Brain microvascular endothelial cell (primary cell): ENCODE measurements around the gene PPM1G.
A peak's percentile ranks its signal among the peaks of the same experiment; 100 is the strongest.
"Not testable (repeated sequence)": the region's sequence is repeated elsewhere in the genome, so short reads cannot be mapped to it uniquely, and the experiment has no call there.

Experiments used
- DNase-seq: peaks from one replicate; pipeline ENCODE4 v3.0.0-alpha.2; 2020
- H3K27ac ChIP-seq: fragments of 250-450 bp; sonication (Bioruptor Pico); 2 replicates; pipeline ENCODE4 v1.5.1; 2020; ENCODE audit warnings: mild to moderate bottlenecking, moderate library complexity
- H3K27me3 ChIP-seq: fragments of 250-450 bp; sonication (Bioruptor Pico); replicated peaks from 2 replicates; pipeline ENCODE4 v1.5.1; 2020; ENCODE audit warnings: mild to moderate bottlenecking
- H3K36me3 ChIP-seq: fragments of 250-450 bp; sonication (Bioruptor Pico); replicated peaks from 2 replicates; pipeline ENCODE4 v1.5.1; 2020; ENCODE audit warnings: mild to moderate bottlenecking
- H3K4me3 ChIP-seq: 2 replicates; pipeline ENCODE4 v1.5.1; 2011; ENCODE audit warnings: low read depth, mild to moderate bottlenecking, control low read depth, low read length, moderate library complexity
- in situ Hi-C: cut with HindIII; loops from 2 replicates; pipeline ENCODE4 v1.10.0; 2017; ENCODE audit warnings: low sequenced_read_pairs, low pct_ligation_motif_present
- TF ChIP-seq, protein P1 (sequence below): IDR thresholded peaks from 2 replicates; pipeline ENCODE4 v1.5.1; 2011; ENCODE audit warnings: low read depth, mild to moderate bottlenecking, moderate library complexity, low read length, control low read depth, inconsistent platforms; ENCODE audit errors: missing control alignments

The PPM1G gene

DNA sequence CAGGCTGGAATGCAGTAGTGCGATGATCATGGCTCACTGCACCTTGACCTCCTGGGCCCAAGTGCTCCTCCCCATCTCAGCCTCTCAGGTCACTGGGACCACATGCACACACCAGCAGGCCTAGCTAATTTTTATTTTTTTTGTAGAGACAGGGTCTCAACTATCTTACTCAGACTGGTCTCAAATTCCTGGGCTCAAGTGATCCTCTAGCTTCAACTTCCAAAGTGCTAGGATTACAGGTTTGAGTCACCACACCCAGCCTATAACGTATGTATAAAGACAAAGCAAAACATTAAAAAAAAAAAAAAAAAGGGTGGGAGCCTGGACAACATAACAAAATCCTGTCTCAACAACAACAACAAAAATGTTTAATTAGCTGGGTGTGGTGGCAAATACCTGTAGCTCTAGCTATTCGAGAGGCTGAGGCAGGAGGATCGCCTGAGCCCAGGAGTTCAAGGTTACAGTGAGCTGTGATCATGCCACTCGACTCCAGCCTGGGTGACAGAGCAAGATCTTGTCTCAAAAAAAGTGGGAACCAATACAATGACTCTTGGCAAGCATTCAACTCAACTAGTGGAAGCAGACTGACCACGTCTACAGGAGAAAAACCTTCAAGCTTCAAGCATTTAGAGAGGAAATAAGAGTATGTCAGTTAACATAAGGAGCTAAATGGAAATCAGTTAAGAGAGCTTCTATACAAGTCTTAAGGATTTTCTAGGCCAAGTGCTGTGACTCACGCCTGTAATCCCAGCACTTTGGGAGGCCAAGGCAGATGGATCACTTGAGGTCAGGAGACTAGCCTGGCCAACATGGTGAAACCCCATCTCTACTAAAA is 55.4 kb downstream of the PPM1G start:
- Histone ChIP-seq H3K4me3 (no peak overlapping the region), H3K27ac (peak overlapping the region; percentile 3), H3K36me3 (no peaks in the 10 kb centered on the region), H3K27me3 (no peaks in the 10 kb centered on the region)
- TF ChIP-seq, protein P1, sequence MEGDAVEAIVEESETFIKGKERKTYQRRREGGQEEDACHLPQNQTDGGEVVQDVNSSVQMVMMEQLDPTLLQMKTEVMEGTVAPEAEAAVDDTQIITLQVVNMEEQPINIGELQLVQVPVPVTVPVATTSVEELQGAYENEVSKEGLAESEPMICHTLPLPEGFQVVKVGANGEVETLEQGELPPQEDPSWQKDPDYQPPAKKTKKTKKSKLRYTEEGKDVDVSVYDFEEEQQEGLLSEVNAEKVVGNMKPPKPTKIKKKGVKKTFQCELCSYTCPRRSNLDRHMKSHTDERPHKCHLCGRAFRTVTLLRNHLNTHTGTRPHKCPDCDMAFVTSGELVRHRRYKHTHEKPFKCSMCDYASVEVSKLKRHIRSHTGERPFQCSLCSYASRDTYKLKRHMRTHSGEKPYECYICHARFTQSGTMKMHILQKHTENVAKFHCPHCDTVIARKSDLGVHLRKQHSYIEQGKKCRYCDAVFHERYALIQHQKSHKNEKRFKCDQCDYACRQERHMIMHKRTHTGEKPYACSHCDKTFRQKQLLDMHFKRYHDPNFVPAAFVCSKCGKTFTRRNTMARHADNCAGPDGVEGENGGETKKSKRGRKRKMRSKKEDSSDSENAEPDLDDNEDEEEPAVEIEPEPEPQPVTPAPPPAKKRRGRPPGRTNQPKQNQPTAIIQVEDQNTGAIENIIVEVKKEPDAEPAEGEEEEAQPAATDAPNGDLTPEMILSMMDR = no peak
- peak; percentile 19 for DNase-seq
- in situ Hi-C loops = no loop called here

DNA sequence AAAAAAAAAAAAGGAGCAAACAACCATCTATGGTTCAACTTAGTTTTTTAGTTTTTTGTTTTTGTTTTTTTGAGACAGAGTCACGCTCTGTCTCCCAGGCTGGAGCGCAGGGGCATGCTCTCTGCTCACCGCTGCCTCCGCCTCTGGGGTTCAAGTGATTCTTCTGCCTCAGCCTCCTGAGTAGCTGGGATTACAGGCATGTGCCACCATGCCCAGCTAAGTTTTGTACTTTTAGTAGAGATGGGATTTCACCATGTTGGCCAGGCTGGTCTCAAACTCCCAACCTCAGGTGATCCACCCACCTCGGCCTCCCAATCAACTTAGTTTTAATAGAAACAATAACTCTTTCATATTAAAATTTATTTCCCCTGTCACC is 56.0 kb downstream of the PPM1G start:
- in situ Hi-C loops, DNase-seq, H3K27me3 ChIP-seq, H3K4me3 ChIP-seq, H3K36me3 ChIP-seq, H3K27ac ChIP-seq: not testable (repeated sequence)

DNA sequence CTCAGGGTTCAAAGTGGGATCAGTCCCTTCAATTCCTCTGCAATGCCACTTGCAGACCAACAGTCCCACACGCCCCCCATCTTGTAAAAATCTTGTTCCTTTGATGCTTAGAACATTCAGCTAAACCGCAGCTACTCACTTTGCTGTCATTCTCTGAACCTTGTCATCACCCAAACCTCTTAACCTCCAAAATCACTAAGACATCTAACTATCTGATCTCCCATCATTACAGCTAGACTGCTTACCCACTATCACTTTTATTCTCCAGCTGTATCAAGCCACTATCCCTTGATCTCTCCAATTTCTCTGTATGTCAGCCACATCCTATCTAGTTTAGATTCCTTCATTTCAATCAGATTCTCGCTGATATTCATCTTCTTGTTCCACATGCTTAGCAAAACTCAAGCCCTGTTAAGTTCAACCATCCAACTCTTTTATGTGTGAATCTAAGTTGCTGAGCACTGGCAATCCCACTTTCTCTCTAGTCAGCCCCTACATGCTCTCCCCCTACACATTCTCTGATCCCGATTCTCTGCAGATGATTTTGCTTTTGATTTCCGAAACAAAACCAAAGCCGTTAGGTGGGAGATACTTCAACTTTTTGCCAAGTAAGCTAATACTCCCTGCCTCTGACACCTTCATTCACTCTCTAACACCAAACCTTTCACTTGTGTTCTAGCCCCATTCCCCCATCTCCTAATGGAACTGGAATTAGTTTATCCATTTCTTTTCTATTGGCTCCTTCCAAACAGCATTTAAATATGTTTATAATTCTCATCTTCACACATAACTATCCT is 57.4 kb downstream of the PPM1G start:
- no peak for DNase-seq

DNA sequence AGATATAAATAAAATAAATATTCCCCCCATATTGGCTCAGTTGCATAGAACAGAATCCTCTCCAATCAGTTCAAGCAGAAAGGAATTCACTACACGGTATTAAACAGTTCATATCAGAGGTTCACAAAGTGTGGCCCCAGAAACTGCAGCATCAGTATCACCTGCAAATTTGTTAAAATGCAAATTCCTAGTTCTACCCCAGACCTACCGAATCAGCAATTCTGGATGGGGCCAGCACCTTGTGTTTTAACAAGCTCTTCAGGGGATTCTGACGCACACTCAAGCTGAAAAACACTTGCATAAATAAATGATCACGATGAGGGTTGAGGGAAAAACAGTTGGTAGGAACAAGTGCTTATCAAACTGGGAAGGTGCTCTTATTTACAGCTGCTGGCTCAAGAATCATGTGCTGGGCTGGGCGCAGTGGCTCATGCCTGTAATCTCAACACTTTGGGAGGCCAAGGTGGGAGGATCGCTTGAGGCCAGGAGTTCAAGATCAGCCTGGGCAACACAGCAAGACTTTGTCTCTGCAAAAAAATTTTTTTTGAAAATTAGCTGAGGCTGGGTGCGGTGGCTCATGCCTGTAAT is 59.2 kb downstream of the PPM1G start:
- DNase-seq = no peak
- Histone ChIP-seq H3K27ac (no peak overlapping the region), H3K27me3 (no peaks in the 10 kb centered on the region), H3K4me3 (no peak overlapping the region), H3K36me3 (no peaks in the 10 kb centered on the region)
- in situ Hi-C loops = no loop called here
- TF ChIP-seq, protein P1 = no peak

More for the DNA sequence above, 57.4 kb downstream of the PPM1G start:
- Histone ChIP-seq H3K4me3 (no peak overlapping the region), H3K36me3 (no peaks in the 10 kb centered on the region), H3K27me3 (no peaks in the 10 kb centered on the region), H3K27ac (no peak overlapping the region)
- in situ Hi-C loops = no loop called here
- TF ChIP-seq, protein P1 = no peak

DNA sequence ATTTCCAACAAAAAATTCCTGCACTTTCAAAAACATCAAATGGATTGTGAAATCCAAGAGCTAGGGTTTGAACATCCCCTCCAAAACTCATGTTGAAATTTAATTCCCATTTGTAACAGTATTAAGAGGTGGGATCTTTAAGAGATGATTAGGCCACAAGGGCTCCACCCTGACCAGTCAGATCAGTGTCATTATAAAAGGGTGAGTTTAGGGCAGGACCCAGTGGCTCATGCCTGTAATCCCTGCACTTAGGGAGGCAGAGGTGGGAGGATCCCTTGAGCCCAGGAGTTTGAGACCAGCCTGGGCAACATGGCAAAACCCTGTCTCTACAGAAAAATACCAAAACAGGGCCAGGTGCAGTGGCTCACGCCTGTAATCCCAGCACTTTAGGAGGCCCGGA is 61.8 kb downstream of the PPM1G start:
- TF ChIP-seq, protein P1 = no peak
- no peak for DNase-seq
- Histone ChIP-seq H3K27ac (no peak overlapping the region), H3K27me3 (no peaks in the 10 kb centered on the region), H3K36me3 (peaks cover 3% of the 10 kb centered on the region), H3K4me3 (no peak overlapping the region)
- in situ Hi-C loops = no loop called here

DNA sequence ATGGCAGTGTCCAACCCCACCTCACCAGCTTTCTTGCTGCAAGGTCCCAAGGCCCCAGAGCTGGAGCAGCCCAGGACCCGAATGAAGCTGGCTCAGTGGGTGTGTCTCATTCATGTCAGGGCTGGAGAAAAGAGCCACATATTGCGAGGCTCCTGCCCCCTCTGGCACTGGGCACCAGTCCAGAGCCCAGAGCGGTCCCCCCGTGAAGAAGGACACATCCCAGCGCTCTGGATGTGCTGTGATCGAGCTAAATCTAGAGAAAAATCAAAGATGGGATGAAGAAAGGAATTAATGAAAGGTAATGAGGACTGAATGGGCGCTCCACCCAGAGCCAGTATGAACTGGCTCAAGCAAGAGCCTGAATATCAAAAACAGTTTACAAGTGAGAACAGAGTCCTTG is 73.2 kb downstream of the PPM1G start:
- Histone ChIP-seq H3K4me3 (no peak overlapping the region), H3K36me3 (peaks cover 55% of the 10 kb centered on the region)

More for the DNA sequence above, 73.2 kb downstream of the PPM1G start:
- DNase-seq = no peak
- TF ChIP-seq, protein P1 = no peak
- in situ Hi-C loops = no loop called here
- no peaks in the 10 kb centered on the region for H3K27me3 ChIP-seq
- H3K27ac ChIP-seq = no peak overlapping the region
